ENCODE measurements around the gene OSBPL10. TPM values are rescaled to one million over a fixed set of nuclear protein-coding genes. Genes with fewer than 3 reads are reported as not detected.

The OSBPL10 gene
- total RNA-seq, 1 donor from 2014 or later, result 18.8 TPM

GRCh38 chr3:31947162-31947561, 33.9 kb downstream of the OSBPL10 start:
- TF ChIP-seq, protein P1, sequence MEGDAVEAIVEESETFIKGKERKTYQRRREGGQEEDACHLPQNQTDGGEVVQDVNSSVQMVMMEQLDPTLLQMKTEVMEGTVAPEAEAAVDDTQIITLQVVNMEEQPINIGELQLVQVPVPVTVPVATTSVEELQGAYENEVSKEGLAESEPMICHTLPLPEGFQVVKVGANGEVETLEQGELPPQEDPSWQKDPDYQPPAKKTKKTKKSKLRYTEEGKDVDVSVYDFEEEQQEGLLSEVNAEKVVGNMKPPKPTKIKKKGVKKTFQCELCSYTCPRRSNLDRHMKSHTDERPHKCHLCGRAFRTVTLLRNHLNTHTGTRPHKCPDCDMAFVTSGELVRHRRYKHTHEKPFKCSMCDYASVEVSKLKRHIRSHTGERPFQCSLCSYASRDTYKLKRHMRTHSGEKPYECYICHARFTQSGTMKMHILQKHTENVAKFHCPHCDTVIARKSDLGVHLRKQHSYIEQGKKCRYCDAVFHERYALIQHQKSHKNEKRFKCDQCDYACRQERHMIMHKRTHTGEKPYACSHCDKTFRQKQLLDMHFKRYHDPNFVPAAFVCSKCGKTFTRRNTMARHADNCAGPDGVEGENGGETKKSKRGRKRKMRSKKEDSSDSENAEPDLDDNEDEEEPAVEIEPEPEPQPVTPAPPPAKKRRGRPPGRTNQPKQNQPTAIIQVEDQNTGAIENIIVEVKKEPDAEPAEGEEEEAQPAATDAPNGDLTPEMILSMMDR (IDR thresholded peaks at IDR 0.05), result no peak
- H3K27ac ChIP-seq, result no peak overlapping the region
- ATAC-seq (no peak), DNase-seq (no peak)
- H3K4me1 ChIP-seq, result peaks cover 3% of the 10 kb centered on the region
- H3K9me3 ChIP-seq, result no peaks in the 10 kb centered on the region
- H3K4me3 ChIP-seq, result no peak overlapping the region
- intact Hi-C loops (cut with DNase I), result no loop called here
- H3K27me3 ChIP-seq (ENCODE audit: low read depth), result no peaks in the 10 kb centered on the region
- no peaks in the 10 kb centered on the region for H3K36me3 ChIP-seq

- TF ChIP-seq, protein P1 (IDR thresholded peaks at IDR 0.05), result no peak
- ATAC-seq (no peak), DNase-seq (no peak)
- Histone ChIP-seq H3K9me3 (no peaks in the 10 kb centered on the region), H3K27ac (no peak overlapping the region), H3K4me3 (no peak overlapping the region), H3K36me3 (no peaks in the 10 kb centered on the region), H3K4me1 (peaks cover 4% of the 10 kb centered on the region), H3K27me3 (ENCODE audit: low read depth) (no peaks in the 10 kb centered on the region)
- intact Hi-C loops (cut with DNase I), result no loop called here
Measured at GRCh38 chr3:31946484-31947081, 34.5 kb downstream of the OSBPL10 start.

GRCh38 chr3:31945738-31946052, 35.4 kb downstream of the OSBPL10 start:
- H3K27me3 ChIP-seq (ENCODE audit: low read depth), result no peaks in the 10 kb centered on the region
- H3K27ac ChIP-seq, result no peak overlapping the region
- H3K36me3 ChIP-seq, result no peaks in the 10 kb centered on the region
- no peak for DNase-seq
- no peaks in the 10 kb centered on the region for H3K9me3 ChIP-seq
- no peak overlapping the region for H3K4me3 ChIP-seq
- H3K4me1 ChIP-seq, result peaks cover 12% of the 10 kb centered on the region
- TF ChIP-seq, protein P1 (IDR thresholded peaks at IDR 0.05), result no peak
- intact Hi-C loops (cut with DNase I), result no loop called here
- ATAC-seq, result no peak

GRCh38 chr3:31943041-31943440, 38.0 kb downstream of the OSBPL10 start:
- DNase-seq (no peak), ATAC-seq (no peak)
- H3K36me3 ChIP-seq, result no peaks in the 10 kb centered on the region

GRCh38 chr3:31942446-31942845, 38.6 kb downstream of the OSBPL10 start:
- TF ChIP-seq, protein P1 (IDR thresholded peaks at IDR 0.05), result no peak
- no peak for ATAC-seq
- H3K36me3 ChIP-seq, result no peaks in the 10 kb centered on the region
- H3K9me3 ChIP-seq, result no peaks in the 10 kb centered on the region
- peaks cover 14% of the 10 kb centered on the region for H3K4me1 ChIP-seq
- no peak overlapping the region for H3K27ac ChIP-seq
- no peak overlapping the region for H3K4me3 ChIP-seq
- H3K27me3 ChIP-seq (ENCODE audit: low read depth), result no peaks in the 10 kb centered on the region
- intact Hi-C loops (cut with DNase I), result no loop called here
- DNase-seq, result no peak

More at GRCh38 chr3:31943041-31943440, 38.0 kb downstream of the OSBPL10 start:
- TF ChIP-seq, protein P1 (IDR thresholded peaks at IDR 0.05), result no peak
- no peaks in the 10 kb centered on the region for H3K9me3 ChIP-seq
- H3K4me3 ChIP-seq, result no peak overlapping the region
- intact Hi-C loops (cut with DNase I), result no loop called here
- no peak overlapping the region for H3K27ac ChIP-seq
- no peaks in the 10 kb centered on the region for H3K27me3 ChIP-seq (ENCODE audit: low read depth)
- H3K4me1 ChIP-seq, result peaks cover 14% of the 10 kb centered on the region

Measured in lower lobe of right lung (tissue), 2 donors.